ENCODE results near the gene RFPL3.
A peak's percentile ranks its signal among the peaks of the same experiment; 100 is the strongest.

RFPL3 gene

DNA sequence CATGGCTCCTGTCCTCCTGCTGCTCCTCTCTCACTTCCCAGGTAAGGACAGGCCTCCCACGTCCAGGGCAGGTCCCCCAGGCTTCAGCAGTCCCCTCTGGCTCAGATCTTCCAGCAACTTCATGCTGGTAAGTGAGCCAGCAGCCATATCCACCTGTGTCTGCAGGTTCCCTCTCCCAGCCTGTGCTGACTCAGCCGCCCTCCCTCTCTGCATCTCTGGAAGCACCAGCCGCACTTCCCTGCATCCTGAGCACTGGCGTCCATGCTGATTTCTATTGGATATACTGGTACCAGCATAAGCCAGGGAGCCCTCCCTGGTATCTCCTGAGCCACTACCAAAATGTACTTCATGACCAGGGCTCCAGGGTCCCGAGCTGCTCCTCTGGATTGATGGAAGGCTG, 19.0 kb downstream of the RFPL3 start:
- Histone ChIP-seq H3K4me3 (replicated peaks; ENCODE audit: insufficient read depth, low read length) (no peak overlapping the region), H3K27ac (replicated peaks) (no peak overlapping the region), H3K27me3 (ENCODE audit: insufficient read depth, poor library complexity, severe bottlenecking) (peaks cover 4% of the 10 kb centered on the region)
- TF ChIP-seq GABPA (IDR thresholded peaks at IDR 0.05; ENCODE audit: low read depth), result no peak
- TF ChIP-seq, protein P1, sequence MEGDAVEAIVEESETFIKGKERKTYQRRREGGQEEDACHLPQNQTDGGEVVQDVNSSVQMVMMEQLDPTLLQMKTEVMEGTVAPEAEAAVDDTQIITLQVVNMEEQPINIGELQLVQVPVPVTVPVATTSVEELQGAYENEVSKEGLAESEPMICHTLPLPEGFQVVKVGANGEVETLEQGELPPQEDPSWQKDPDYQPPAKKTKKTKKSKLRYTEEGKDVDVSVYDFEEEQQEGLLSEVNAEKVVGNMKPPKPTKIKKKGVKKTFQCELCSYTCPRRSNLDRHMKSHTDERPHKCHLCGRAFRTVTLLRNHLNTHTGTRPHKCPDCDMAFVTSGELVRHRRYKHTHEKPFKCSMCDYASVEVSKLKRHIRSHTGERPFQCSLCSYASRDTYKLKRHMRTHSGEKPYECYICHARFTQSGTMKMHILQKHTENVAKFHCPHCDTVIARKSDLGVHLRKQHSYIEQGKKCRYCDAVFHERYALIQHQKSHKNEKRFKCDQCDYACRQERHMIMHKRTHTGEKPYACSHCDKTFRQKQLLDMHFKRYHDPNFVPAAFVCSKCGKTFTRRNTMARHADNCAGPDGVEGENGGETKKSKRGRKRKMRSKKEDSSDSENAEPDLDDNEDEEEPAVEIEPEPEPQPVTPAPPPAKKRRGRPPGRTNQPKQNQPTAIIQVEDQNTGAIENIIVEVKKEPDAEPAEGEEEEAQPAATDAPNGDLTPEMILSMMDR (IDR thresholded peaks at IDR 0.05; ENCODE audit: insufficient read depth, low read length), result no peak
- no peak for TF ChIP-seq SPI1 (IDR thresholded peaks at IDR 0.05; ENCODE audit: borderline replicate concordance, low read depth)
- TF ChIP-seq, protein P2, sequence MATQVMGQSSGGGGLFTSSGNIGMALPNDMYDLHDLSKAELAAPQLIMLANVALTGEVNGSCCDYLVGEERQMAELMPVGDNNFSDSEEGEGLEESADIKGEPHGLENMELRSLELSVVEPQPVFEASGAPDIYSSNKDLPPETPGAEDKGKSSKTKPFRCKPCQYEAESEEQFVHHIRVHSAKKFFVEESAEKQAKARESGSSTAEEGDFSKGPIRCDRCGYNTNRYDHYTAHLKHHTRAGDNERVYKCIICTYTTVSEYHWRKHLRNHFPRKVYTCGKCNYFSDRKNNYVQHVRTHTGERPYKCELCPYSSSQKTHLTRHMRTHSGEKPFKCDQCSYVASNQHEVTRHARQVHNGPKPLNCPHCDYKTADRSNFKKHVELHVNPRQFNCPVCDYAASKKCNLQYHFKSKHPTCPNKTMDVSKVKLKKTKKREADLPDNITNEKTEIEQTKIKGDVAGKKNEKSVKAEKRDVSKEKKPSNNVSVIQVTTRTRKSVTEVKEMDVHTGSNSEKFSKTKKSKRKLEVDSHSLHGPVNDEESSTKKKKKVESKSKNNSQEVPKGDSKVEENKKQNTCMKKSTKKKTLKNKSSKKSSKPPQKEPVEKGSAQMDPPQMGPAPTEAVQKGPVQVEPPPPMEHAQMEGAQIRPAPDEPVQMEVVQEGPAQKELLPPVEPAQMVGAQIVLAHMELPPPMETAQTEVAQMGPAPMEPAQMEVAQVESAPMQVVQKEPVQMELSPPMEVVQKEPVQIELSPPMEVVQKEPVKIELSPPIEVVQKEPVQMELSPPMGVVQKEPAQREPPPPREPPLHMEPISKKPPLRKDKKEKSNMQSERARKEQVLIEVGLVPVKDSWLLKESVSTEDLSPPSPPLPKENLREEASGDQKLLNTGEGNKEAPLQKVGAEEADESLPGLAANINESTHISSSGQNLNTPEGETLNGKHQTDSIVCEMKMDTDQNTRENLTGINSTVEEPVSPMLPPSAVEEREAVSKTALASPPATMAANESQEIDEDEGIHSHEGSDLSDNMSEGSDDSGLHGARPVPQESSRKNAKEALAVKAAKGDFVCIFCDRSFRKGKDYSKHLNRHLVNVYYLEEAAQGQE (IDR thresholded peaks at IDR 0.05; ENCODE audit: insufficient replicate concordance, low read depth), result no peak
- TF ChIP-seq POLR2AphosphoS5 (IDR thresholded peaks at IDR 0.05; ENCODE audit: low read depth), result no peak
- no peak for DNase-seq (ENCODE audit: low read depth in 1 of 2, low spot score in 1 of 2)

DNA sequence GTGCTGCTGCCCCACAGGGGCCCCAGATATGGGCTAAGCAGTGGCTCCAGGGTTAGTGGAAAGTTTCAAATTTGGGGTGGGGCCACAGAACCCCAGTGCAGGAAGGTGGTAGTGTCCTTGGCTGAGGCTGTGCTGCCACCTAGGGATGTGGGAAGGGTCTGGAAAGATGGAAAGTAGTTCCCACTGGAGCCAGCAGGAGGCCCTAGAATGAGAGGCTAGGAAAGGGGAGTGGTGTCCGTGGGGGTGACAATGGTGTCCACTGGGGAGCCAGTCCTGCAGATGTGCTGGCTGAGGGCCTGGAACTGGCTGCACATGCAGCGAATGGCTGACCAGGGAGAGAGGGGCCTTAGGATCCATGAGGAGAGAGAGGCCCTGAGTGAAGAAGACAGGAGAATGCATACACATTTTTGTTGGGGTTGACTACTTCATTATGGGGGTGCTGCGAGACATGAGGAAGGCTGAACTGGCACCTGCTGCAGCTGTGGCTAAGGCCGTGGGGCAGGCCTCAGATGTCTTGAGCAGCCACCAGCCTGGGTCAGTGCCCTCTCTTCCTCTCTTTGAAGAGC, 21.1 kb downstream of the RFPL3 start:
- no peak overlapping the region for H3K27ac ChIP-seq (replicated peaks)
- peaks cover 4% of the 10 kb centered on the region for H3K27me3 ChIP-seq (ENCODE audit: insufficient read depth, poor library complexity, severe bottlenecking)
- TF ChIP-seq, protein P1 (IDR thresholded peaks at IDR 0.05; ENCODE audit: insufficient read depth, low read length), result peak; percentile 54
- no peak for TF ChIP-seq SPI1 (IDR thresholded peaks at IDR 0.05; ENCODE audit: borderline replicate concordance, low read depth)
- TF ChIP-seq POLR2AphosphoS5 (IDR thresholded peaks at IDR 0.05; ENCODE audit: low read depth), result no peak
- no peak for TF ChIP-seq GABPA (IDR thresholded peaks at IDR 0.05; ENCODE audit: low read depth)
- no peak overlapping the region for H3K4me3 ChIP-seq (replicated peaks; ENCODE audit: insufficient read depth, low read length)
- peak; percentile 16 to 46 for DNase-seq (ENCODE audit: low read depth in 1 of 2, low spot score in 1 of 2)

DNA sequence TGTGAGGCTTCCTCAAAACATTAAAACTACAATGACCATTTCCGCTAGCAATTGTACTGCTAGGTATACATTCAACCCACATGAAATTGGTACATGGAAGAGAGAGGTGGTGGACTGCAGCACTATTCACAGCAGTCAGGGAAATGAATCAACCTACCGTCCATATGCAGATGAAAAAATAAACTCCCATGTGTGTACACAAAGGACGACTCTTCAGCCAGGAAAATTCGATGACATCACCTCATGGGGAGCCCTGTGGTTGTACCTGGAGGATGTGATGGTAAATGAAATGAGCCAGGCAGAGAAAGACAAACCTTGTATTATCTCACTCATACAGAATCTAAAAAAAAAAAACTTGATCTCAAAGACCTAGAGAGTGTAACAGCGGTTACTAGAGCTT, 23.3 kb downstream of the RFPL3 start:
- H3K27me3 ChIP-seq (ENCODE audit: insufficient read depth, poor library complexity, severe bottlenecking), result no peaks in the 10 kb centered on the region
- no peak for DNase-seq (ENCODE audit: low read depth in 1 of 2, low spot score in 1 of 2)
- no peak overlapping the region for H3K4me3 ChIP-seq (replicated peaks; ENCODE audit: insufficient read depth, low read length)
- H3K27ac ChIP-seq (replicated peaks), result no peak overlapping the region
- TF ChIP-seq SPI1 (IDR thresholded peaks at IDR 0.05; ENCODE audit: borderline replicate concordance, low read depth) (no peak), GABPA (IDR thresholded peaks at IDR 0.05; ENCODE audit: low read depth) (no peak), POLR2AphosphoS5 (IDR thresholded peaks at IDR 0.05; ENCODE audit: low read depth) (no peak)
- TF ChIP-seq, protein P1 (IDR thresholded peaks at IDR 0.05; ENCODE audit: insufficient read depth, low read length), result no peak
- TF ChIP-seq, protein P2 (IDR thresholded peaks at IDR 0.05; ENCODE audit: insufficient replicate concordance, low read depth), result no peak

DNA sequence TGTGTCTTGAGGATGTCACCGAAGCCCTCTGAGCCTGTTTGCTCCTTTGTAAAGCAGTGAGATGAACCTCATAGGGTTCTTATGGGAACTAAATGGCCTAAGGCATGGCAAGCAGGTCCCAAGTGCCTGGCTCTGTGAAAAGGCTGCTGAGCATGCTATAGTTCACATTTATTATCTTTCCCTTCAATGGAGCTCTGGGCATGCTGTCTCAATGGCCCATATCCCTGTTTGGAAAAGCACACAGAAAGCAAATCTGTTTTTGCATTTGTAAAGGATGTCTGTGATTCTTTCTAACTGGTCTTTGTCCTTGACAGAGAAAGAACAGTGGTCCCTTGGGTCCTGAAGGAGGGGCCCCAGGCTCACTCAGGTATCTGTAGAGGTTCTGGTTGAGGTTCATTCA, 28.0 kb downstream of the RFPL3 start:
- TF ChIP-seq POLR2AphosphoS5 (IDR thresholded peaks at IDR 0.05; ENCODE audit: low read depth), result no peak
- TF ChIP-seq, protein P2 (IDR thresholded peaks at IDR 0.05; ENCODE audit: insufficient replicate concordance, low read depth), result no peak
- TF ChIP-seq, protein P1 (IDR thresholded peaks at IDR 0.05; ENCODE audit: insufficient read depth, low read length), result no peak
- no peak overlapping the region for H3K27ac ChIP-seq (replicated peaks)
- DNase-seq (ENCODE audit: low read depth in 1 of 2, low spot score in 1 of 2), result no peak
- no peak overlapping the region for H3K4me3 ChIP-seq (replicated peaks; ENCODE audit: insufficient read depth, low read length)
- H3K27me3 ChIP-seq (ENCODE audit: insufficient read depth, poor library complexity, severe bottlenecking), result no peaks in the 10 kb centered on the region
